IMR-90 (cell line): ENCODE data around the gene GFOD2. TPM values are rescaled to one million over a fixed set of nuclear protein-coding genes. Genes with fewer than 3 reads are reported as not detected.

Experiments used
- ATAC-seq: fragments of 200-7000 bp; cut with Tn5 transposase; 2 replicates; pipeline ENCODE4 v1.9.1; 2020; ENCODE audit warnings: low read depth, mild to moderate bottlenecking, moderate library complexity
- BruUV-seq: library from RNA; stranded (reverse); fragments of 400-500 nt; replicated peaks from 2 replicates; lab custom pipeline; 2021; lab: Mats Ljungman, UMichigan
- CTCF ChIA-PET: fragments of 300-600 bp; formaldehyde crosslinking; extraction: SDS; loops from one replicate; lab custom pipeline; 2021; ENCODE audit warnings: antibody characterized with exemption; lab: Yijun Ruan, JAX
- POLR2A ChIA-PET: fragments of 300-600 bp; sonication (Branson Sonifier 250); formaldehyde crosslinking; loops from one replicate; lab custom pipeline; 2022; ENCODE audit warnings: antibody characterized with exemption; ENCODE audit not compliant: unreplicated experiment; lab: Charles Lee
- DNase-seq: peaks from one replicate; pipeline ENCODE4 v3.0.0; 2013
- H2AFZ ChIP-seq: replicated peaks from 2 replicates; pipeline ENCODE3; 2013; ENCODE audit warnings: low read length, mild to moderate bottlenecking; ENCODE audit not compliant: poor library complexity
- H2AK5ac ChIP-seq: 2 replicates; pipeline ENCODE4 v1.6.1; 2013; ENCODE audit warnings: low read depth, low read length, inconsistent platforms
- H2AK9ac ChIP-seq: replicated peaks from 2 replicates; pipeline ENCODE3; 2013; ENCODE audit warnings: mild to moderate bottlenecking, low read depth, low read length, moderate library complexity; ENCODE audit not compliant: poor library complexity
- H2BK120ac ChIP-seq: 2 replicates; pipeline ENCODE4 v1.6.1; 2013; ENCODE audit warnings: low read depth, low read length, inconsistent platforms
- H2BK15ac ChIP-seq: 3 replicates; pipeline ENCODE4 v1.6.1; 2013; ENCODE audit warnings: low read depth, low read length, inconsistent platforms
- H2BK20ac ChIP-seq: 2 replicates; pipeline ENCODE4 v1.6.1; 2013; ENCODE audit warnings: low read depth, mild to moderate bottlenecking, inconsistent platforms, low read length, moderate library complexity
- H2BK5ac ChIP-seq: 2 replicates; pipeline ENCODE4 v1.6.1; 2013; ENCODE audit warnings: mild to moderate bottlenecking, low read depth, low read length, inconsistent platforms; ENCODE audit not compliant: poor library complexity, severe bottlenecking
- H3K14ac ChIP-seq: replicated peaks from 2 replicates; pipeline ENCODE4 v1.6.1; 2013; ENCODE audit warnings: low read depth, low read length, inconsistent platforms
- H3K18ac ChIP-seq: 2 replicates; pipeline ENCODE4 v1.6.1; 2013; ENCODE audit warnings: low read depth, low read length, control low read depth
- H3K23ac ChIP-seq: 2 replicates; pipeline ENCODE4 v1.6.1; 2013; ENCODE audit warnings: low read depth, low read length, inconsistent platforms
- H3K27ac ChIP-seq: 2 replicates; pipeline ENCODE4 v1.5.1; 2013; ENCODE audit warnings: mild to moderate bottlenecking, control low read depth, low read length; ENCODE audit not compliant: insufficient read depth
- H3K27me3 ChIP-seq: 2 replicates; pipeline ENCODE4 v1.6.1; 2013; ENCODE audit warnings: low read length; ENCODE audit not compliant: control insufficient read depth, insufficient read depth
- H3K36me3 ChIP-seq: 2 replicates; pipeline ENCODE4 v1.6.1; 2013; ENCODE audit warnings: low read length, mixed read lengths; ENCODE audit not compliant: control insufficient read depth, insufficient read depth
- H3K4ac ChIP-seq: 2 replicates; pipeline ENCODE4 v1.6.1; 2013; ENCODE audit warnings: low read depth, low read length, inconsistent platforms
- H3K4me1 ChIP-seq: 2 replicates; pipeline ENCODE4 v1.6.1; 2013; ENCODE audit warnings: low read length, mixed read lengths; ENCODE audit not compliant: control insufficient read depth, insufficient read depth
- H3K4me2 ChIP-seq: 2 replicates; pipeline ENCODE4 v1.6.1; 2013; ENCODE audit warnings: low read depth, mild to moderate bottlenecking, control low read depth, low read length, moderate library complexity
- H3K4me3 ChIP-seq: 2 replicates; pipeline ENCODE4 v1.5.1; 2013; ENCODE audit warnings: low read depth, mild to moderate bottlenecking, control low read depth, low read length, moderate library complexity; ENCODE audit not compliant: insufficient read depth
- H3K56ac ChIP-seq: 2 replicates; pipeline ENCODE4 v1.6.1; 2013; ENCODE audit warnings: low read length, inconsistent platforms; ENCODE audit not compliant: insufficient read depth; ENCODE audit errors: extremely low read depth
- H3K79me1 ChIP-seq, 2 experiments: 2 replicates each; pipeline ENCODE4 v1.6.1; 2013; ENCODE audit warnings: low read length in 2 of 2, inconsistent platforms in 1 of 2, low read depth in 1 of 2
- H3K9ac ChIP-seq: 2 replicates; pipeline ENCODE4 v1.6.1; 2013; ENCODE audit warnings: low read depth, low read length, control low read depth
- H3K9me1 ChIP-seq: 2 replicates; pipeline ENCODE4 v1.6.1; 2013; ENCODE audit warnings: low read length, inconsistent platforms; ENCODE audit not compliant: insufficient read depth
- H3K9me3 ChIP-seq: 2 replicates; pipeline ENCODE4 v1.6.1; 2013; ENCODE audit warnings: low read length; ENCODE audit not compliant: control insufficient read depth, insufficient read depth
- H4K20me1 ChIP-seq: 2 replicates; pipeline ENCODE4 v1.6.1; 2013; ENCODE audit warnings: low read length, inconsistent platforms; ENCODE audit not compliant: insufficient read depth
- H4K5ac ChIP-seq: 2 replicates; pipeline ENCODE4 v1.6.1; 2013; ENCODE audit warnings: mild to moderate bottlenecking, low read depth, low read length, control low read depth
- H4K8ac ChIP-seq, 2 experiments: 2 replicates each; pipeline ENCODE4 v1.6.1; 2013; ENCODE audit warnings: low read depth in 2 of 2, low read length in 2 of 2, control low read depth in 1 of 2, inconsistent platforms in 1 of 2
- H4K91ac ChIP-seq: 2 replicates; pipeline ENCODE4 v1.6.1; 2013; ENCODE audit warnings: low read depth, low read length, inconsistent platforms; ENCODE audit not compliant: insufficient read depth
- CHD1 ChIP-seq: IDR thresholded peaks from 2 replicates; pipeline ENCODE4 v1.6.1; 2012; ENCODE audit warnings: low read depth, low read length, improper control_type of control experiment
- FOS ChIP-seq: fragments of 150-350 bp; IDR thresholded peaks from 2 replicates; pipeline ENCODE4 v1.6.1; 2016; ENCODE audit warnings: low read depth, low read length
- MAFK ChIP-seq: IDR thresholded peaks from 2 replicates; pipeline ENCODE4 v1.6.1; 2012; ENCODE audit warnings: low read depth, low read length, improper control_type of control experiment
- MXI1 ChIP-seq: IDR thresholded peaks from 2 replicates; pipeline ENCODE4 v1.6.1; 2012; ENCODE audit warnings: low read depth, mild to moderate bottlenecking, low read length, moderate library complexity, borderline replicate concordance
- NFE2L2 ChIP-seq: fragments of 150-350 bp; IDR thresholded peaks from 2 replicates; pipeline ENCODE4 v1.6.1; 2016; ENCODE audit warnings: low read depth, mild to moderate bottlenecking, low read length
- RFX5 ChIP-seq: IDR thresholded peaks from 2 replicates; pipeline ENCODE4 v1.8.0; 2012; ENCODE audit warnings: low read depth, mild to moderate bottlenecking, low read length, moderate library complexity
- SMC3 ChIP-seq: fragments of 150-350 bp; IDR thresholded peaks from 2 replicates; pipeline ENCODE4 v1.6.1; 2016; ENCODE audit warnings: low read depth, mild to moderate bottlenecking, antibody characterized with exemption, low read length, moderate library complexity
- WGBS, 2 experiments: methylation state at CpG; one replicate each; pipeline versions ENCODE4 v1.1.5 to v1.1.7; 2013; ENCODE audit warnings: missing lambda C conversion rate in 2 of 2; ENCODE audit not compliant: insufficient read length in 1 of 2; ENCODE audit errors: extremely low coverage in 2 of 2; 5-methylcytosine and 5-hydroxymethylcytosine counted together
- dilution Hi-C: fragments of 300-500 bp; cut with HindIII; formaldehyde crosslinking; loops from one replicate; pipeline ENCODE4 v1.14.3; 2018; ENCODE audit warnings: low sequenced_read_pairs; ENCODE audit not compliant: unreplicated experiment
- in situ Hi-C: fragments of 300-500 bp; cut with MboI; formaldehyde crosslinking; loops from 3 replicates; pipeline ENCODE4 v1.14.3; 2019; ENCODE audit warnings: low sequenced_read_pairs, inconsistent platforms, mixed read lengths
- intact Hi-C: fragments of 100-400 bp; cut with micrococcal nuclease; formaldehyde crosslinking; loops from 2 replicates; pipeline ENCODE4 v1.10.0; 2022
- polyA plus RNA-seq, 3 experiments: library from polyadenylated mRNA; depleted of rRNA; stranded (reverse); fragments of >200 nt; gene quantifications; 2 replicates each; pipeline ENCODE4 v1.2.3, GENCODE V29; 2012; ENCODE audit warnings: low replicate concordance in 1 of 3
- total RNA-seq: library from RNA; depleted of rRNA; stranded (reverse); fragments of >200 nt; gene quantifications from 2 replicates; pipeline ENCODE4 v1.2.3, GENCODE V29; 2012
- TF ChIP-seq, protein P1 (sequence below): fragments of 150-350 bp; IDR thresholded peaks from 2 replicates; pipeline ENCODE4 v1.6.1; 2017; ENCODE audit warnings: mild to moderate bottlenecking, antibody characterized with exemption, low read length, low read depth

The GFOD2 gene
- total and polyA plus RNA-seq, 2 of the 4 experiments (the other 2 are of a cell fraction): 12.3 to 18.1 TPM

DNA sequence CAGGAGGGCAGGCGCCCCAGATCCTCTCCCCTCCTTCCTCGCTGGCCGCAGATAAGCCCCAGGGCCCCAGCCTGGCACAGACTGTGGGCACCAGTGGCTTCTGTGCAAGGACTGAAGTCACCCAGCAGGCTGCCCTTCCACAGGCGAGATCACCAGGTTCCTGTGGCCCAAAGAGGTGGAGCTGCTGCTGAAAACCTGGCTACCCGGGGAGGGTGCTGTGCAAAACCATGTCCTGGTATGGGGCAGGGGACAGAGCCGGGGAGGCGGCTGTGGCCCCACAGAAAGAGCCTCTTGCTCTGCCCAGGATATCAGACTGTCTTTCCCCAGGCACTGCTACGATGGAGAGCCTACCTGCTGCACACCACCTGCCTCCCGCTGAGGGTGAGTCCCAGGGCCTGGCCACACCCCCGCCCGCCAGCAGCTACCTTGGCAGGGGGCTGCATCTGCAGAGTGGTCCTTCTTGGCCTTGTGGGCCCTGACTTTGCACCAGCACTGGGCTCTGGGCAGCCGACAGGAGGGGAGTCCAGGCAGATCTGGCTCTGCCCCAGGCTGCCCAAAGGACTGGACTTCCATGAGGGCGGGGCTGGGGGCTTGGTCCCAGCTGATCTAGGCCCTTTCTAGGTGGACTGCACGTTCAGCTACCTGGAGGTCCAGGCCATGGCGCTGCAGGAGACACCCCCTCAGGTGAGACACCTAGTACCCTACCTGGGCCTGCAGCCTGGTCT, 73.6 kb downstream of the GFOD2 start:
- CTCF ChIA-PET: interaction anchor here (0.7 to 1.7 kb wide), 4 partner anchors 11 to 124 kb away, joined by 3 to 6 read pairs (median 4); no protein-coding TSS in a partner anchor

More for the DNA sequence above, 73.6 kb downstream of the GFOD2 start:
- ATAC-seq (no peak), DNase-seq (no peak)
- Histone ChIP-seq H2AK5ac (no peak overlapping the region), H3K4me2 (no peak overlapping the region), H4K5ac (no peak overlapping the region), H3K9ac (no peak overlapping the region), H3K56ac (no peak overlapping the region), H3K27me3 (peaks cover 60% of the 10 kb centered on the region), H2BK120ac (no peak overlapping the region), H3K79me1 (no peaks in the 10 kb centered on the region), H4K91ac (no peak overlapping the region), H3K4me1 (peaks cover 5% of the 10 kb centered on the region; the same call in 1 of the 2 replicates), H2AFZ (no peak overlapping the region), H2BK5ac (no peak overlapping the region), H3K36me3 (no peaks in the 10 kb centered on the region), H2BK20ac (no peak overlapping the region), H4K8ac (no peak overlapping the region), H3K27ac (no peak overlapping the region), H3K14ac (no peak overlapping the region), H2AK9ac (no peak overlapping the region), H3K4me3 (no peak overlapping the region), H3K9me1 (no peaks in the 10 kb centered on the region), H4K20me1 (peaks cover 5% of the 10 kb centered on the region), H3K18ac (no peak overlapping the region), H3K9me3 (no peaks in the 10 kb centered on the region), H3K23ac (no peak overlapping the region), H3K4ac (no peak overlapping the region), H2BK15ac (no peak overlapping the region)
- WGBS, 2 experiments: 59% methylated on average over 8 of the region's 15 CpGs; no CpG with 5 or more reads in 1 of the 2 experiments
- intact Hi-C loops: no loop called here
- dilution Hi-C loops: no loop called here
- POLR2A ChIA-PET: no interaction called here
- no TSS peak for BruUV-seq
- in situ Hi-C loops: no loop called here
- no peak for TF ChIP-seq SMC3
- no peak for TF ChIP-seq MXI1
- TF ChIP-seq RFX5: no peak
- no peak for TF ChIP-seq NFE2L2
- no peak for TF ChIP-seq FOS
- TF ChIP-seq, protein P1, sequence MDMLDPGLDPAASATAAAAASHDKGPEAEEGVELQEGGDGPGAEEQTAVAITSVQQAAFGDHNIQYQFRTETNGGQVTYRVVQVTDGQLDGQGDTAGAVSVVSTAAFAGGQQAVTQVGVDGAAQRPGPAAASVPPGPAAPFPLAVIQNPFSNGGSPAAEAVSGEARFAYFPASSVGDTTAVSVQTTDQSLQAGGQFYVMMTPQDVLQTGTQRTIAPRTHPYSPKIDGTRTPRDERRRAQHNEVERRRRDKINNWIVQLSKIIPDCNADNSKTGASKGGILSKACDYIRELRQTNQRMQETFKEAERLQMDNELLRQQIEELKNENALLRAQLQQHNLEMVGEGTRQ: no peak
- TF ChIP-seq MAFK: no peak
- TF ChIP-seq CHD1: no peak
